ENCODE results near the gene AGK.

AGK gene

DNA sequence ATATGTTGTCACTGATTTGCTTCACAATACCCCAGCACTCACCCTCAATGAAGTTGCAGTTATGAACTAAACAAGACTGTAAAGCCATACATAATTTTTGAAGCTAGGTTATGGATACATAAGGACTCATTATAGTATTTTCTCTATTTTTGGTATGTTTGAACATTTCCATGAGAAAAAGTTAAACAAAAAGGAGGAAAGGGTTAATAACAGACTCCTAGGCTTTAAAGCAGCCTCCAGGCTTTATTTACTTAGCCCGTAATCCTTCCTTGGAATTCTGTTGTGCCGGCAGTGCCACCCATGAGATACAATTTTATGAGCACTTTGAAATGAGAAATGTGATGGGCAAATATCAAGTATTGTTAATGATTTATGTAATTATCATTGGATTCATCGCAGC is 152.9 kb downstream of the AGK start:
- no peak for ATAC-seq
- Mint-ChIP-seq H3K9me3 (no peaks in the 10 kb centered on the region), H3K27me3 (no peaks in the 10 kb centered on the region), H3K27ac (no peak overlapping the region), H3K36me3 (no peaks in the 10 kb centered on the region), H3K4me1 (peaks cover 27% of the 10 kb centered on the region), H3K4me3 (no peak overlapping the region)

DNA sequence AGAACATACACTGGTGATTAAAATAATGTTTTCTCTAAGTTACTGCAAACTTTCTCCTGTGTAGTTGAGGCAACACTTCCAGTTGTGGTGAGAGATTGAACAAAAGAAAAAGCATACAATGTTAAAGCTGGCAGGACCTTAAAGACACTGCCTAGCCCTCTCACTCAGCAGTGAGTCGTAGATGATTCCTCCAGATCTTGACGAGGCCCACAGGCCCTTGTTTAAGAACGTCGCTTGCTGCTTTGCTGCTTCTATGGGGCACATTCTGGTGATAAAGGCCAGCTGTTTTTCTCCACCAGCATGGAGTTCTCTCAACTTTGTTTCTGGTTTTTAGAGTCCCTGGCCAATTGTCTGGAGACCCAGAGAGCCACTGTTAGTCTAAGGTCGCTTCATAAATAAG is 153.5 kb downstream of the AGK start:
- Mint-ChIP-seq H3K36me3 (no peaks in the 10 kb centered on the region), H3K27me3 (no peaks in the 10 kb centered on the region), H3K4me3 (no peak overlapping the region), H3K9me3 (no peaks in the 10 kb centered on the region), H3K4me1 (peaks cover 21% of the 10 kb centered on the region), H3K27ac (no peak overlapping the region)
- no peak for ATAC-seq
